ENCODE results near the gene BRINP2. TPM values are rescaled to one million over a fixed set of nuclear protein-coding genes. Genes with fewer than 3 reads are reported as not detected.
"Not testable (repeated sequence)": the region's sequence is repeated elsewhere in the genome, so short reads cannot be mapped to it uniquely, and the experiment has no call there.

Gene BRINP2
- total RNA-seq, 1 donor from 2014 or later: not detected

- Mint-ChIP-seq H3K27ac (no peak overlapping the region), H3K9me3 (no peaks in the 10 kb centered on the region), H3K4me3 (no peak overlapping the region), H3K27me3 (no peaks in the 10 kb centered on the region), H3K4me1 (no peaks in the 10 kb centered on the region), H3K36me3 (ENCODE audit: low read depth) (no peaks in the 10 kb centered on the region)
- no peak for DNase-seq
- intact Hi-C loops (cut with micrococcal nuclease): no loop called here
Measured at GRCh38 chr1:177311111-177311510, 140.4 kb downstream of the BRINP2 start.

- Mint-ChIP-seq H3K4me1 (no peaks in the 10 kb centered on the region), H3K9me3 (no peaks in the 10 kb centered on the region), H3K27me3 (no peaks in the 10 kb centered on the region), H3K4me3 (no peak overlapping the region), H3K36me3 (ENCODE audit: low read depth) (no peaks in the 10 kb centered on the region), H3K27ac (no peak overlapping the region)
- intact Hi-C loops (cut with micrococcal nuclease): no loop called here
- no peak for DNase-seq
Measured at GRCh38 chr1:177311586-177311985, 140.8 kb downstream of the BRINP2 start.

DNA sequence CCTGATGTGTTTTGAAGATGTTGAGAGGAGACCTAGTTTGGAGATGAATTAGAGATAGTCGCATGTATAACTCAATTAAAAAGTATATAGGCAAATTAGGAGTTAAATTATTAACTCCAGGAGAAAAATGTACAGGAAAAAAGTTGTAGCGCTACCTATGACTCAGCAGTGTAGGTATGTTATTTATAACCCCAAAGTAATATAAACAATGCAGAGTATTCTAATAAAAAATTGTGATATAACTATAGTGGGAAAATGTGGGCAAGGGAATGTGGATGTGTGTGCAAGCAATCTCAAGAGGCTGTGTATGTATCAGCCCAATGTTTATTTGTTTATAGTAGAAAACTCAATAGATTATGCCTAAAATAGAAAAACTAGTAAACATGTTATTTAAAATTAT is 144.5 kb downstream of the BRINP2 start:
- no peaks in the 10 kb centered on the region for H3K27me3 Mint-ChIP-seq
- no peaks in the 10 kb centered on the region for H3K9me3 Mint-ChIP-seq
- H3K4me1 Mint-ChIP-seq: no peaks in the 10 kb centered on the region
- intact Hi-C loops (cut with micrococcal nuclease): no loop called here
- no peak for DNase-seq
- H3K27ac Mint-ChIP-seq: no peak overlapping the region
- no peaks in the 10 kb centered on the region for H3K36me3 Mint-ChIP-seq (ENCODE audit: low read depth)
- H3K4me3 Mint-ChIP-seq: no peak overlapping the region

GRCh38 chr1:177315761-177316160 is 145.0 kb downstream of the BRINP2 start:
- Mint-ChIP-seq H3K36me3 (ENCODE audit: low read depth) (no peaks in the 10 kb centered on the region), H3K27me3 (no peaks in the 10 kb centered on the region), H3K27ac (no peak overlapping the region), H3K4me1 (no peaks in the 10 kb centered on the region), H3K4me3 (no peak overlapping the region), H3K9me3 (no peaks in the 10 kb centered on the region)
- no peak for DNase-seq
- intact Hi-C loops (cut with micrococcal nuclease): no loop called here

DNA sequence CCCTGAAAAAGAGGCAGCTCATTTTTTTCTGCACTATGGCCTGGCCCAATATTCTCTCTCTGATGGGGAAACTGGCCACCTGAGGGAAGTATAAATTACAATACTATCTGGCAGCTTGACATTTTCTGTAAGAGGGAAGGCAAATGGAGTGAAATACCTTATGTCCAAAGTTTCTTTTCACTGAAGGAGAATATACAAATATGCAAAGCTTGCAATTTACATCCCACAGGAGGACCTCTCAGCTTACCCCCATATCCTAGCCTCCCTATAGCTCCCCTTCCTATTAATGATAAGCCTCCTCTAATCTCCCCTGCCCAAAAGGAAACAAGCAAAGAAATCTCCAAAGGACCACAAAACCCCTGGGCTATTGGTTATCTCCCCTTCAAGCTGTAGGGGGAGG is 150.7 kb downstream of the BRINP2 start:
- not testable (repeated sequence) for H3K27me3 Mint-ChIP-seq, H3K4me1 Mint-ChIP-seq, DNase-seq

GRCh38 chr1:177328251-177328650 is 157.5 kb downstream of the BRINP2 start:
- H3K4me1 Mint-ChIP-seq: no peaks in the 10 kb centered on the region
- no peaks in the 10 kb centered on the region for H3K27me3 Mint-ChIP-seq
- DNase-seq: no peak
- H3K36me3 Mint-ChIP-seq (ENCODE audit: low read depth): no peaks in the 10 kb centered on the region
- H3K9me3 Mint-ChIP-seq: no peaks in the 10 kb centered on the region
- intact Hi-C loops (cut with micrococcal nuclease): no loop called here
- no peak overlapping the region for H3K27ac Mint-ChIP-seq
- H3K4me3 Mint-ChIP-seq: no peak overlapping the region

More for the DNA sequence above, 150.7 kb downstream of the BRINP2 start:
- H3K9me3 Mint-ChIP-seq; intact Hi-C loops (cut with micrococcal nuclease); H3K36me3 Mint-ChIP-seq (ENCODE audit: low read depth); H3K27ac Mint-ChIP-seq; H3K4me3 Mint-ChIP-seq: not testable (repeated sequence)

DNA sequence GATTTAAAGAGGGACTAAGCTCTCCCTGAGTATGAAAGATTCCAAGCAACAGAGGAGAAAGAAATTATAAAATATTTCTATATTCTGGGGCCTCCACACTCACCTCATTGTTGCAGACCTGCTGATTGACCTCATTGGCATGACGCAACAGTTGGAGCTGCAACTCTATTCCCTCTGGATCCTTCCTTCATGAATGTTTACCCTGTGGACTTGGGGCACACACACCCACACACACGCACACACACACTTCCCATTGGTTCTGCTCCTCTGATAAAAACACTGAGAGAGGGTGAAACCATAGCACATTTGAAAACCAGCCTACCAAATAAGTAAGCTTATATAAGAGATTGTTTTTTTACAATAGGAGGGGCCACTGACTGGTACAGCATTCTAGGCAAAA is 159.1 kb downstream of the BRINP2 start:
- H3K27me3 Mint-ChIP-seq: no peaks in the 10 kb centered on the region
- H3K4me3 Mint-ChIP-seq: no peak overlapping the region
- no peak for DNase-seq
- no peaks in the 10 kb centered on the region for H3K9me3 Mint-ChIP-seq
- intact Hi-C loops (cut with micrococcal nuclease): no loop called here
- H3K36me3 Mint-ChIP-seq (ENCODE audit: low read depth): no peaks in the 10 kb centered on the region
- H3K27ac Mint-ChIP-seq: no peak overlapping the region
- no peaks in the 10 kb centered on the region for H3K4me1 Mint-ChIP-seq

Other genes starting within 250 kb of the BRINP2 start
- gene ASTN1, start 6.2 kb upstream of the BRINP2 start, total RNA-seq: not detected in 2 replicates

Data from activated CD4-positive, alpha-beta T cell treated with anti-CD3 and anti-CD28 coated beads, Interleukin-2, amount 10 ng/mL, durations not matched to agents 24 days and 14 days (primary cell).